GM23248 (cell line): ENCODE measurements around the gene TRAF3IP1.

Experiments
- EZH2 ChIP-seq: fragments of 200-600 bp; sonication (generic); IDR thresholded peaks from 2 replicates; pipeline ENCODE4 v1.6.1; 2018; ENCODE audit warnings: antibody characterized with exemption, mild to moderate bottlenecking; ENCODE audit not compliant: insufficient read depth, poor library complexity, severe bottlenecking
- EZH2phosphoT487 ChIP-seq: fragments of 200-600 bp; sonication (generic); IDR thresholded peaks from 2 replicates; pipeline ENCODE4 v1.6.1; 2018; ENCODE audit warnings: antibody characterized with exemption, moderate library complexity, mild to moderate bottlenecking, low read depth; ENCODE audit not compliant: insufficient read depth

GRCh38 chr2:238444242-238444641 lies 123.9 kb downstream of the TRAF3IP1 start:
- TF ChIP-seq EZH2 = no peak
- no peak for TF ChIP-seq EZH2phosphoT487
